IPS-18a (cell line): Measurements from ENCODE around the gene FAM83C.

Experiments
- H3K27ac ChIP-seq: one replicate; pipeline ENCODE4 v1.5.1; 2013; ENCODE audit warnings: low read length
- H3K27me3 ChIP-seq: one replicate; pipeline ENCODE4 v1.6.1; 2013; ENCODE audit warnings: mild to moderate bottlenecking, low read length; ENCODE audit not compliant: control insufficient read depth, insufficient read depth
- H3K36me3 ChIP-seq: one replicate; pipeline ENCODE4 v1.6.1; 2013; ENCODE audit warnings: low read depth, low read length; ENCODE audit not compliant: control insufficient read depth
- H3K4me1 ChIP-seq: one replicate; pipeline ENCODE4 v1.6.1; 2013; ENCODE audit warnings: low read depth, low read length; ENCODE audit not compliant: control insufficient read depth
- H3K4me3 ChIP-seq: one replicate; pipeline ENCODE4 v1.5.1; 2013; ENCODE audit warnings: low read length
- H3K9ac ChIP-seq: one replicate; pipeline ENCODE4 v1.6.1; 2013; ENCODE audit warnings: mild to moderate bottlenecking, low read length, moderate library complexity
- H3K9me3 ChIP-seq: one replicate; pipeline ENCODE4 v1.6.1; 2013; ENCODE audit warnings: low read depth, low read length; ENCODE audit not compliant: control insufficient read depth

FAM83C gene

GRCh38 chr20:35286077-35286898 is 5.9 kb downstream of the FAM83C start:
- no peaks in the 10 kb centered on the region for H3K27me3 ChIP-seq
- no peak overlapping the region for H3K9ac ChIP-seq
- no peak overlapping the region for H3K27ac ChIP-seq
- H3K4me1 ChIP-seq: no peaks in the 10 kb centered on the region
- peaks cover 6% of the 10 kb centered on the region for H3K36me3 ChIP-seq
- no peak overlapping the region for H3K4me3 ChIP-seq
- no peaks in the 10 kb centered on the region for H3K9me3 ChIP-seq

GRCh38 chr20:35285806-35286076 is 6.5 kb downstream of the FAM83C start:
- Histone ChIP-seq H3K4me1 (no peaks in the 10 kb centered on the region), H3K27me3 (no peaks in the 10 kb centered on the region), H3K27ac (no peak overlapping the region), H3K36me3 (peaks cover 8% of the 10 kb centered on the region), H3K9ac (no peak overlapping the region), H3K9me3 (no peaks in the 10 kb centered on the region), H3K4me3 (no peak overlapping the region)

GRCh38 chr20:35284992-35285805 is 7.0 kb downstream of the FAM83C start:
- H3K4me3 ChIP-seq: peak overlapping the region; percentile 92
- peak overlapping the region; percentile 84 for H3K9ac ChIP-seq
- H3K27me3 ChIP-seq: no peaks in the 10 kb centered on the region
- no peak overlapping the region for H3K27ac ChIP-seq
- no peaks in the 10 kb centered on the region for H3K9me3 ChIP-seq
- H3K36me3 ChIP-seq: peaks cover 14% of the 10 kb centered on the region
- no peaks in the 10 kb centered on the region for H3K4me1 ChIP-seq

- Histone ChIP-seq H3K4me3 (peak within 1 kb of the TSS; percentile 92), H3K27me3 (no peaks in the 10 kb centered on the region), H3K9ac (peak within 1 kb of the TSS; percentile 84), H3K4me1 (no peaks in the 10 kb centered on the region), H3K27ac (peak within 1 kb of the TSS; percentile 25), H3K36me3 (peaks cover 21% of the 10 kb centered on the region), H3K9me3 (no peaks in the 10 kb centered on the region)
These were observed 7.8 kb downstream of the FAM83C start, which contains the start of gene EIF6 for GRCh38 chr20:35284267-35284991. Gene EIF6 (minus strand): TSS chr20:35284772. CDS start chr20:35284487, 285 bp downstream.

- no peaks in the 10 kb centered on the region for H3K9me3 ChIP-seq
- H3K9ac ChIP-seq: peak overlapping the region; percentile 84
- H3K27me3 ChIP-seq: no peaks in the 10 kb centered on the region
- no peak overlapping the region for H3K27ac ChIP-seq
- H3K4me3 ChIP-seq: peak overlapping the region; percentile 92
- H3K4me1 ChIP-seq: no peaks in the 10 kb centered on the region
- peaks cover 29% of the 10 kb centered on the region for H3K36me3 ChIP-seq
These were observed 8.6 kb downstream of the FAM83C start for GRCh38 chr20:35283441-35284266.

- Histone ChIP-seq H3K27ac (no peak overlapping the region), H3K4me1 (no peaks in the 10 kb centered on the region), H3K9ac (no peak overlapping the region), H3K27me3 (no peaks in the 10 kb centered on the region), H3K36me3 (peaks cover 31% of the 10 kb centered on the region), H3K9me3 (no peaks in the 10 kb centered on the region), H3K4me3 (no peak overlapping the region)
These were observed 10.6 kb downstream of the FAM83C start for GRCh38 chr20:35281506-35282101.

GRCh38 chr20:35280523-35280922 is 11.7 kb downstream of the FAM83C start:
- H3K27ac ChIP-seq: no peak overlapping the region

GRCh38 chr20:35279533-35280174 is 12.6 kb downstream of the FAM83C start:
- Histone ChIP-seq H3K4me3 (no peak overlapping the region), H3K9ac (no peak overlapping the region), H3K27ac (no peak overlapping the region), H3K9me3 (no peaks in the 10 kb centered on the region), H3K27me3 (no peaks in the 10 kb centered on the region), H3K4me1 (no peaks in the 10 kb centered on the region), H3K36me3 (peaks cover 31% of the 10 kb centered on the region)

More at GRCh38 chr20:35280523-35280922, 11.7 kb downstream of the FAM83C start:
- no peak overlapping the region for H3K9ac ChIP-seq
- no peaks in the 10 kb centered on the region for H3K4me1 ChIP-seq
- H3K36me3 ChIP-seq: peaks cover 31% of the 10 kb centered on the region
- no peak overlapping the region for H3K4me3 ChIP-seq
- H3K27me3 ChIP-seq: no peaks in the 10 kb centered on the region
- no peaks in the 10 kb centered on the region for H3K9me3 ChIP-seq

GRCh38 chr20:35279040-35279439 is 13.2 kb downstream of the FAM83C start:
- Histone ChIP-seq H3K27me3 (no peaks in the 10 kb centered on the region), H3K4me3 (no peak overlapping the region), H3K4me1 (no peaks in the 10 kb centered on the region), H3K9ac (no peak overlapping the region), H3K9me3 (no peaks in the 10 kb centered on the region), H3K36me3 (peaks cover 31% of the 10 kb centered on the region), H3K27ac (no peak overlapping the region)
